B cell (primary cell): Measurements from ENCODE around the gene NBEAL1. TPM values are rescaled to one million over a fixed set of nuclear protein-coding genes. Genes with fewer than 3 reads are reported as not detected.

Experiments used
- ATAC-seq: fragments of 200-7000 bp; cut with Tn5 transposase; one replicate; pipeline ENCODE4 v1.10.0; 2021; ENCODE audit warnings: low read depth, mild to moderate bottlenecking, moderate number of reproducible peaks, moderate library complexity
- CTCF ChIA-PET: fragments of 350-600 bp; sonication (Branson Sonifier 250); formaldehyde crosslinking; loops from one replicate; lab custom pipeline; 2021; ENCODE audit warnings: antibody characterized with exemption, inconsistent platforms; lab: Charles Lee
- POLR2A ChIA-PET: fragments of 350-600 bp; sonication (Branson Sonifier 250); formaldehyde crosslinking; loops from one replicate; lab custom pipeline; 2021; ENCODE audit warnings: antibody characterized with exemption; lab: Charles Lee
- DNase-seq: peaks from one replicate; pipeline ENCODE4 v3.0.0; 2013
- H2AFZ ChIP-seq: 2 replicates; pipeline ENCODE4 v1.6.1; 2012; ENCODE audit warnings: mild to moderate bottlenecking, low read depth, low read length; ENCODE audit not compliant: insufficient read depth, poor library complexity, severe bottlenecking
- H3K27ac ChIP-seq, 2 donors: 1 replicate in 1 of 2; 2 replicates in 1 of 2; pipeline ENCODE4 v1.5.1; 2012 to 2013; ENCODE audit warnings: low read length in 2 of 2, mild to moderate bottlenecking in 2 of 2, moderate library complexity in 1 of 2
- H3K27me3 ChIP-seq, 4 experiments: fragments of 200-600 bp in 1 of 4; sonication (generic) in 1 of 4; replicated peaks in 1 of 4; 1 replicate in 2 of 4; 2 replicates in 2 of 4; pipeline versions ENCODE4 v1.6.1 to v1.7.0; 2013 to 2016; ENCODE audit warnings: low read length in 3 of 4, mild to moderate bottlenecking in 2 of 4, mixed read lengths in 1 of 4, moderate library complexity in 1 of 4; ENCODE audit not compliant: insufficient read depth in 4 of 4, control insufficient read depth in 3 of 4; ENCODE audit errors: control extremely low read depth in 1 of 4
- H3K36me3 ChIP-seq, 2 experiments: replicated peaks in 1 of 2; 1 replicate in 1 of 2; 2 replicates in 1 of 2; pipeline versions ENCODE4 v1.6.1 to v1.7.1; 2013; ENCODE audit warnings: low read length in 1 of 2; ENCODE audit not compliant: insufficient read depth in 2 of 2, control insufficient read depth in 1 of 2; ENCODE audit errors: control extremely low read depth in 1 of 2, extremely low read depth in 1 of 2
- H3K4me1 ChIP-seq, 2 donors: fragments of 200-600 bp in 1 of 2; sonication (generic) in 1 of 2; 1 replicate in 1 of 2; 2 replicates in 1 of 2; pipeline versions ENCODE4 v1.5.1 to v1.6.1; 2013 to 2017; ENCODE audit warnings: low read length in 2 of 2; ENCODE audit not compliant: control insufficient read depth in 2 of 2, insufficient read depth in 2 of 2
- H3K4me2 ChIP-seq: replicated peaks from 2 replicates; pipeline ENCODE3; 2012; ENCODE audit warnings: mild to moderate bottlenecking, low read depth, low read length; ENCODE audit not compliant: poor library complexity, severe bottlenecking
- H3K4me3 ChIP-seq, 5 experiments: fragments of 200-600 bp in 1 of 5; sonication (generic) in 1 of 5; 1 replicate in 3 of 5; 2 replicates in 2 of 5; pipeline versions ENCODE4 v1.5.1 to v1.7.0; 2011 to 2016; ENCODE audit warnings: low read length in 4 of 5, mild to moderate bottlenecking in 4 of 5, low read depth in 2 of 5, control low read depth in 1 of 5, moderate library complexity in 1 of 5; ENCODE audit not compliant: insufficient read depth in 1 of 5; ENCODE audit errors: control extremely low read depth in 1 of 5, extremely low read depth in 1 of 5
- H3K79me2 ChIP-seq: fragments of 200-600 bp; sonication (generic); one replicate; pipeline ENCODE4 v1.6.0; 2016; ENCODE audit warnings: low read length; ENCODE audit not compliant: control insufficient read depth, insufficient read depth
- H3K9ac ChIP-seq: fragments of 200-600 bp; sonication (generic); 2 replicates; pipeline ENCODE4 v1.6.1; 2017; ENCODE audit warnings: mild to moderate bottlenecking, low read length, moderate library complexity
- H3K9me3 ChIP-seq, 3 donors: one replicate each; pipeline versions ENCODE4 v1.6.1 to v1.7.1; 2013; ENCODE audit warnings: low read length in 2 of 3; ENCODE audit not compliant: control insufficient read depth in 2 of 3, insufficient read depth in 1 of 3; ENCODE audit errors: control extremely low read depth in 1 of 3
- H4K20me1 ChIP-seq: 2 replicates; pipeline ENCODE4 v1.6.0; 2012; ENCODE audit warnings: mild to moderate bottlenecking, low read length; ENCODE audit not compliant: insufficient read depth, control insufficient read depth, poor library complexity, severe bottlenecking
- H3K27ac Mint-ChIP-seq: one replicate; pipeline ENCODE4 v1.8.0; 2021; ENCODE audit warnings: mixed read lengths
- H3K27me3 Mint-ChIP-seq: one replicate; pipeline ENCODE4 v1.8.0; 2021; ENCODE audit warnings: mixed read lengths
- H3K4me1 Mint-ChIP-seq: one replicate; pipeline ENCODE4 v1.8.0; 2021; ENCODE audit warnings: mixed read lengths
- H3K4me3 Mint-ChIP-seq: one replicate; pipeline ENCODE4 v1.8.0; 2021; ENCODE audit warnings: mixed read lengths
- H3K9me3 Mint-ChIP-seq: one replicate; pipeline ENCODE4 v1.8.0; 2022; ENCODE audit warnings: mixed read lengths; ENCODE audit not compliant: insufficient read depth
- CTCF ChIP-seq: fragments of 200-600 bp; IDR thresholded peaks from one replicate; pipeline ENCODE4 v1.8.0; 2022; ENCODE audit warnings: antibody characterized with exemption, mild to moderate bottlenecking
- EZH2 ChIP-seq: IDR thresholded peaks from 2 replicates; pipeline ENCODE4 v1.6.1; 2012; ENCODE audit warnings: borderline replicate concordance, low read depth, mild to moderate bottlenecking, moderate library complexity, low read length; ENCODE audit not compliant: insufficient read depth, poor library complexity, severe bottlenecking
- WGBS: methylation state at CpG from one replicate; pipeline ENCODE4 v1.1.5; 2013; ENCODE audit warnings: missing lambda C conversion rate; ENCODE audit not compliant: insufficient coverage; 5-methylcytosine and 5-hydroxymethylcytosine counted together
- intact Hi-C: fragments of 100-400 bp; cut with micrococcal nuclease; formaldehyde crosslinking; loops from one replicate; pipeline ENCODE4 v1.10.0; 2022
- polyA minus RNA-seq: library from RNA; depleted of rRNA, polyadenylated mRNA; stranded (reverse); fragments of >200 nt; gene quantifications from 2 replicates; pipeline ENCODE4 v1.2.3, GENCODE V29; 2012
- polyA plus RNA-seq: library from polyadenylated mRNA; depleted of rRNA; stranded (reverse); fragments of >200 nt; gene quantifications from 2 replicates; pipeline ENCODE4 v1.2.3, GENCODE V29; 2012
- total RNA-seq, 2 donors: library from RNA; stranded (reverse); fragments of 120-200 nt in 1 of 2; gene quantifications; 1 replicate in 1 of 2; 2 replicates in 1 of 2; pipeline versions ENCODE4 v1.2.3 to v1.2.4, GENCODE V29; 2013 to 2022

Gene NBEAL1
- total RNA-seq (22.0 and 22.5 TPM in 2 replicates), polyA plus RNA-seq (2.2 and 3.0 TPM in 2 replicates), polyA minus RNA-seq (4.9 and 5.7 TPM in 2 replicates)
- total RNA-seq (2013): 9.0 TPM

GRCh38 chr2:203014456-203015199, at the start of gene NBEAL1:
Gene NBEAL1 (plus strand): TSS chr2:203014875. CDS start chr2:203016385, 1,510 bp downstream.
- Histone ChIP-seq H4K20me1 (no peaks in the 10 kb centered on the region), H3K9ac (peak within 1 kb of the TSS; percentile 82), H3K27me3 (no peaks in the 10 kb centered on the region), H3K36me3 (no peaks in the 10 kb centered on the region), H3K27ac (peak within 1 kb of the TSS; percentile 87 to 93), H3K9me3 (no peaks in the 10 kb centered on the region), H3K79me2 (no peaks in the 10 kb centered on the region), H3K4me2 (peak within 1 kb of the TSS; percentile 94), H3K4me3 (peak within 1 kb of the TSS; percentile 61 to 99 (median 87)), H3K4me1 (peaks cover 15 to 17% of the 10 kb centered on the region in 2 donors), H2AFZ (peak within 1 kb of the TSS; percentile 94)
- WGBS: under 1% methylated on average over 59 of the region's 59 CpGs
- POLR2A ChIA-PET: interaction anchor here (0.9 kb wide), 1 partner anchor 379 kb away, joined by 3 read pairs; no protein-coding TSS in a partner anchor
- Mint-ChIP-seq H3K4me3 (peak within 1 kb of the TSS; percentile 93), H3K27me3 (no peaks in the 10 kb centered on the region), H3K9me3 (no peaks in the 10 kb centered on the region), H3K4me1 (peaks cover 35% of the 10 kb centered on the region), H3K27ac (peak within 1 kb of the TSS; percentile 89)
- intact Hi-C loops: loop anchor here (1.0 to 10.0 kb wide), 7 partner anchors 103 to 1372 kb away; partner anchors contain the start of genes ABI2, BMPR2, FAM117B and NOP58
- no peak for TF ChIP-seq CTCF
- no peak for TF ChIP-seq EZH2
- peak; percentile 93 for ATAC-seq
- CTCF ChIA-PET: no interaction called here
- peak; percentile 99 for DNase-seq
